AG09309 (cell line): ENCODE data around the gene IKZF5.

Experiments
- DNase-seq: peaks from one replicate; pipeline ENCODE4 v3.0.0-alpha.2; 2010; ENCODE audit warnings: low read depth
- H3K4me3 ChIP-seq: 2 replicates; pipeline ENCODE4 v1.5.1; 2011; ENCODE audit warnings: mild to moderate bottlenecking, low read depth, low read length, moderate library complexity; ENCODE audit not compliant: control insufficient read depth
- TF ChIP-seq, protein P1 (sequence below): IDR thresholded peaks from 2 replicates; pipeline ENCODE4 v1.5.1; 2011; ENCODE audit warnings: mild to moderate bottlenecking, low read depth, low read length, inconsistent platforms; ENCODE audit not compliant: insufficient read depth, control insufficient read depth; ENCODE audit errors: missing control alignments

IKZF5 gene

DNA sequence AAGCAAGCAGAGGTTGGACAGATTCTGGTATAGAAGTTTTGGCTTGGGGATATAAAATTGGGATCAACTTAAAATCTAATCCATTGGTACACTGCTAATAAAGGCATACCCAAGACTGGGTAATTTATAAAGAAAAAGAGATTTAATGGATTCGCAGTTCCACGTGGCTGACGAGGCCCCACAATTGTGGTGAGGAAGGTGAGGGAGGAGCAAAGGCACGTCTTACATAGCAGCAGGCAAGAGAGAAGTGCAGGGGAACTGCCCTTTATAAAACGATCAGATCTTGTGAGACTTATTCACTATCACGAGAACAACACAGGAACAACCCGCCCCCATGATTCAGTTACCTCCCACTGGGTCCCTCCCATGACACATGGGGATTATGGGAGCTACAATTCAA, 9.9 kb upstream of the IKZF5 start:
- no peak overlapping the region for H3K4me3 ChIP-seq
- no peak for DNase-seq
- TF ChIP-seq, protein P1, sequence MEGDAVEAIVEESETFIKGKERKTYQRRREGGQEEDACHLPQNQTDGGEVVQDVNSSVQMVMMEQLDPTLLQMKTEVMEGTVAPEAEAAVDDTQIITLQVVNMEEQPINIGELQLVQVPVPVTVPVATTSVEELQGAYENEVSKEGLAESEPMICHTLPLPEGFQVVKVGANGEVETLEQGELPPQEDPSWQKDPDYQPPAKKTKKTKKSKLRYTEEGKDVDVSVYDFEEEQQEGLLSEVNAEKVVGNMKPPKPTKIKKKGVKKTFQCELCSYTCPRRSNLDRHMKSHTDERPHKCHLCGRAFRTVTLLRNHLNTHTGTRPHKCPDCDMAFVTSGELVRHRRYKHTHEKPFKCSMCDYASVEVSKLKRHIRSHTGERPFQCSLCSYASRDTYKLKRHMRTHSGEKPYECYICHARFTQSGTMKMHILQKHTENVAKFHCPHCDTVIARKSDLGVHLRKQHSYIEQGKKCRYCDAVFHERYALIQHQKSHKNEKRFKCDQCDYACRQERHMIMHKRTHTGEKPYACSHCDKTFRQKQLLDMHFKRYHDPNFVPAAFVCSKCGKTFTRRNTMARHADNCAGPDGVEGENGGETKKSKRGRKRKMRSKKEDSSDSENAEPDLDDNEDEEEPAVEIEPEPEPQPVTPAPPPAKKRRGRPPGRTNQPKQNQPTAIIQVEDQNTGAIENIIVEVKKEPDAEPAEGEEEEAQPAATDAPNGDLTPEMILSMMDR, result no peak

DNA sequence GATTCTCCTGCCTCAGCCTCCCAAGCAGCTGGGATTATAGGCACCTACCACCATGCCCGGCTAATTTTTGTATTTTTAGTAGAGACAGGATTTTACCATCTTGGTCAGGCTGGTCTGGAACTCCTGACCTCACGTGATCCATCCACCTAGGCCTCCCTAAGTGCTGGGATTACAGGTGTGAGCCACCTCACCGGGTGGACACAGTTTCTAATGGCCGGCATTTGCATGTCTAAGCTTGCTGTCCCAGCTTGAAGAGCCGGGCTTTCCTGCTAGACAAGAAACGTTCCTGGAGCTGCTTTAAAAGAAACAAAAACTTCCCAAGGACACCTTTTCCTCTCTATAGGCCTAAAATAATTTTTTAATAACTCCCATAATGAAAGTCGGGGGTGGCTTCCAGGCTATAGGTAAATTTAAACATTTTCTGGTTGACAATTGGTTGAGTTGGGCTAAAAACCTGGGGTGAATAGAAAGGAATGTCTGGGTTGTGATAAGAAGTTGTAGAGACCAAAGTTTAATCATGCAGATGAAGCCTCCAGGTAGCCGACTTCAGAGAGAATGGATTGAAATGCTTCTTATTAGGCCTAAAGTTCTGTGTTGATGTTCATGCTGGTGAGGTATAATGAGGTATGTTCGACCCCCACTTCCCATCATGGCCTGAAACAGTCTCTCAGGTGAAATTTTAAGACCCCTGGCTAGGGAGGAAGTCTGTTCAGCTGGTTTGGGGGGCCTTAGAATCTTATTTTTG, 9.0 kb upstream of the IKZF5 start:
- DNase-seq, result no peak
- TF ChIP-seq, protein P1, result no peak
- no peak overlapping the region for H3K4me3 ChIP-seq

DNA sequence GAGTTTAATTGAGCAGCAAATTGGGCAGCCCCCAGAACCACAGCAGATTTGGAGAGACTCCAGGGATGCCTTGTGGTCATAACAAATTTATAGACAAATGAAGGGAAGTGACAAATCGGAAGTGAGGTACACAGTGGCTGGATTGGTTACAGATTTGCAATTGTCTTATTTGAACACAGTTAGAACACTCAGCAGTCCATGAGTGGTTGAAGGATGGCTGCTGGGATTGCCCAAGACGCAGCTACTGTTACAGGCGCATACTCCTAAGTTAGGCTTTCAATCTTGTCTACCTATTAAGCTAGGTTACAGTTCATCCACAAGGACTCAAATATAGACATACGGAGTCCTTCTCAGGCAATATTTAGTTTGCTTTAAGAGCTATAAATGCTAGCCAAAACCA, 7.6 kb upstream of the IKZF5 start:
- DNase-seq, result no peak
- H3K4me3 ChIP-seq, result no peak overlapping the region
- TF ChIP-seq, protein P1, result no peak

DNA sequence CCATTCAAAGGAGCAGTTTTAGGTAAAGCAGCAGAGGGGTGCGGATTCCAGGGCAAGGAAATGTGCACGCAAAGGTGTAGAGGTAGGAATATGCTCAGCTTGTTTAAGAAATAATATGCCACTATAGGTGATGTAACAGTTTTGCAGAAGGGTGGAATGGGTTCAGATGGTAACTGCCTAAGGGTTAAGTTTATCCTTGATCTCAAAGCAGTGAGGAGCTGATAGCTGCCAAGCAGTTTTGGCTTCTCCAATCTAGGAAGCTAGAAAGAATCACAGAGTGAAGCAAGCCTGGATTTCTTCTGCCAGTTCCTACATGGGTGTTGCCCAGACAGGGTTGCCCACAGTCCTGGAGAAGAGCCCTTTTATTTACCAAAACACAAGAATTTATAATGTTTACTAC, 6.2 kb upstream of the IKZF5 start:
- TF ChIP-seq, protein P1, result no peak
- no peak overlapping the region for H3K4me3 ChIP-seq
- DNase-seq, result no peak

DNA sequence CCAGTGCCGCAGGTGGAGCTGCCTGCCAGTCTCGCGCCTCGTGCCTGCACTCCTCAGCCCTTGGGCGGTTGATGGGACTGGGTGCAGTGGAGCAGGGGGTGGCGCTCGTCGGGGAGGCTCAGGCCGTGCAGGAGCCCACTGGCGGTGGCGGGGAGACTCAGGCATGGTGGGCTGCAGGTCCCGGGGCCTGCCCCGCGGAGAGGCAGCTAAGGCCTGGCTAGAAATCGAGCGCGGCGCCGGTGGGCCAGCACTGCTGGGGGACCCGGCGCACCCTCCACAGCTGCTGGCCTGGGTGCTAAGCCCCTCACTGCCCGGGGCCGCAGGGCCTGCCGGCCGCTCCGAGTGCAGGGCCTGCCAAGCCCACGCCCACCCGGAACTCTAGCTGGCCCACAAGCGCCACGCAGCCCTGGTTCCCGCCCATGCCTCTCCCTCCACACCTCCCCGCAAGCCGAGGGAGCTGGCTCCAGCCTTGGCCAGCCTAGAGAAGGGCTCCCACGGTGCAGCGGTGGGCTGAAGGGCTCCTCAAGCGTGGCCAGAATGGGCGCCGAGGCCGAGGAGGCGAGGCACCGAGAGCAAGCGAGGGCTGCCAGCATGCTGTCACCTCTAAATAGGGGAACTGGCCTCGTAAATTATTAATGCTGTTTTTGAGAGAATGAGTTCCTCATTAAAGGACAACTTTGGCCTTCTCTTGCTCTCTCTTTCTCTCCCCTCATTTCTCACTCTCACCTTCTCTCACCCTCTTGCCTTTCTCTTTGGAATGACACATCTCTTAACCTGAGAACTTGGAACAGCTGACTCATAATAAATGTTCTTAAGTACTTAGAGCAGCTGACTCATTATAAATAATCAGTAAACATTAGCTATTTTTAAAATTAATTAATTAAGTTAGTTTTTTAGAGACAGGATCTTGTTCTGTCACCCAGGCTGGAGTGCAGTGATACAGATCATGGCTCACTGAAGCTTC, 5.1 kb upstream of the IKZF5 start:
- TF ChIP-seq, protein P1, result no peak
- H3K4me3 ChIP-seq, result no peak overlapping the region
- DNase-seq, result no peak

DNA sequence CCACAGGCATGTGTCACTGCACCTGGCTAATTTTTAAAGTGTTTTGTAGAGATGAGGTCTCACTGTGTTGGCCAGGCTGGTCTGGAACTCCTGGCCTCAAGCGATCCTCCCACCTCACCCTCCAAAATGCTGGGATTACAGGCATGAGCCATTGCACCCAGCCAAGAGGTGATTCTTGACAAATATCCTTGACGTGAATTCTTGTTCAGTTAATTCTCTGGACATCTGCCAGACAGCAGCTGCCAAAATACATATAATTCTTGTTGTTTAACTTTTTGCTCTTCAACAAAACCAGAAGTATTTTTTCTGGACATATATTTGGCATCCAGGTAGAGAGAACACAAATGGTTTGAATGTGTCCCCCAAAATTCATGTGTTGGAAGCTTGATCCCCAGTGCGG, 3.4 kb upstream of the IKZF5 start:
- H3K4me3 ChIP-seq, result no peak overlapping the region
- DNase-seq, result no peak
- TF ChIP-seq, protein P1, result no peak
